HepG2 (cell line): ENCODE results near the gene UTP11.

Source experiments
- POLR2A ChIP-seq, 2 experiments: IDR thresholded peaks; 2 replicates each; pipeline ENCODE4 v1.6.1; 2011; ENCODE audit warnings: low read depth in 2 of 2, low read length in 2 of 2, mild to moderate bottlenecking in 1 of 2, moderate library complexity in 1 of 2; ENCODE audit not compliant: insufficient read depth in 1 of 2
- TBL1XR1 ChIP-seq: fragments of 150-350 bp; IDR thresholded peaks from 2 replicates; pipeline ENCODE4 v1.6.1; 2014; ENCODE audit warnings: borderline replicate concordance, low read length; ENCODE audit not compliant: partially characterized antibody
- ZNF17 ChIP-seq: sonication (generic); formaldehyde crosslinking; IDR thresholded peaks from 2 replicates; pipeline ENCODE4 v1.5.0; 2020; ENCODE audit warnings: mild to moderate bottlenecking, missing genetic modification reagents

DNA sequence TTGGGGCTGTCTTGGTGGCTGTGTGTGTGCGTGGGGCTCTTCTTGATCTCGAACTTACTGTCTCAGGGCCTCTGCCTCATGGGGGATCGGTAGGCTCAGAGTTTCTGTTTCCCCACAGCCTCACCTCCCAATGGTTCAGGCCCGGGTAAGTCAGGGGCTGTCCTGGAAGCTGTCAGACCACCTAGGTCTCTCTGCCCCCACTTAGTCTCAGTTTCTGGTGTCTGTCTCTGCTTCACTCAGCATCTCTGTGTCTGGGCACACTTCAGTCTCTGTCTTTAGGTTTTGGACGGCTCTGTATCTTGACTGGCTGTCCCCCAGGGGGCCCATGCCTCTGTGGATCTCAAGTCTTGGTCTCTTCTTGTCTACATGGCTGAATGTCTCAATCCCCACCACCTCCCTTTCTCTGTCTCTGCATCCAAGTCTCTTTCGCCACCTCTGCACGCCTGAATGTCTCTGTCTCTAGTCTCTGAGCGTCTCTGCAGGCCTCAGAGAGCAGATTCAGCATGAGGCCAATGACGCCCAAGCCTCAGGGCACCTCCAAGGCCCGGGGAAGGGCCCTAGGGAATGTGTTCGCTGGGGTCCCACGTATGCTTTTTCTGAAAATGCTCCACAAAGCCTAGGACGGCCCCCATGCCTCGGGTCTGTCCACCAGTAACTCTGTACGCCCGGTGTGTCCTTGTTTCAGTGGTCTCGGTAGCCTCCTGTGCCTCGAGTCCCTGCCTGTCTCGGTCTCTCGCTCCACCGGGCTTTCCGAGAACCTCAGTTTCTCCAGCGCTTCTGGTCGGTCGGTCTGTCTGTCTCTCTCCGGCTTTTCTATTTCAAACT is 8.0 kb upstream of the UTP11 start:
- TF ChIP-seq TBL1XR1: no peak
- no peak for TF ChIP-seq POLR2A (IDR thresholded peaks at IDR 0.05; ENCODE audit: insufficient read depth in 1 of 2, low read depth in 2 of 2, low read length in 2 of 2)
- no peak for TF ChIP-seq ZNF17 (CRISPR knock-in tag)
